ENCODE results near the gene KRTAP20-2. TPM values are rescaled to one million over a fixed set of nuclear protein-coding genes. Genes with fewer than 3 reads are reported as not detected.

KRTAP20-2 gene
- polyA plus RNA-seq, 1 experiment = not detected

DNA sequence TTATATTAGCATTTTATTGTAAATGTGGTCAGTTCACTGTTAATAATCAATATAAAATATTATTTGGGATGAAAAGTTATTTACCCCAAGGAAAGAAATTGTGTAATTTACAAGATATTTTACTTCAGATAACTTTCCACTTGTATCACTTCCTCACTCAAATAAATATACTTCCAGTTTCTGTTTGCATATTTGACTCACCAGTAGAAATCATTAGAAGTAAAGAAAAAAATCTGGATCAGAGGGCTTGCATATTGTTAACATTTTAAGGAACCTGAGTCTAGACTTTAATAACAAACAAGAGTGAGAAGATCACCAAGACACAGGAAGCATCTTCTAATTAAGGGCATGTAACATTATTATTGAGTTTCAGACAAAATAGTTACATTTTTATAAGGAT lies 14.9 kb upstream of the KRTAP20-2 start:
- TF ChIP-seq, protein P1, sequence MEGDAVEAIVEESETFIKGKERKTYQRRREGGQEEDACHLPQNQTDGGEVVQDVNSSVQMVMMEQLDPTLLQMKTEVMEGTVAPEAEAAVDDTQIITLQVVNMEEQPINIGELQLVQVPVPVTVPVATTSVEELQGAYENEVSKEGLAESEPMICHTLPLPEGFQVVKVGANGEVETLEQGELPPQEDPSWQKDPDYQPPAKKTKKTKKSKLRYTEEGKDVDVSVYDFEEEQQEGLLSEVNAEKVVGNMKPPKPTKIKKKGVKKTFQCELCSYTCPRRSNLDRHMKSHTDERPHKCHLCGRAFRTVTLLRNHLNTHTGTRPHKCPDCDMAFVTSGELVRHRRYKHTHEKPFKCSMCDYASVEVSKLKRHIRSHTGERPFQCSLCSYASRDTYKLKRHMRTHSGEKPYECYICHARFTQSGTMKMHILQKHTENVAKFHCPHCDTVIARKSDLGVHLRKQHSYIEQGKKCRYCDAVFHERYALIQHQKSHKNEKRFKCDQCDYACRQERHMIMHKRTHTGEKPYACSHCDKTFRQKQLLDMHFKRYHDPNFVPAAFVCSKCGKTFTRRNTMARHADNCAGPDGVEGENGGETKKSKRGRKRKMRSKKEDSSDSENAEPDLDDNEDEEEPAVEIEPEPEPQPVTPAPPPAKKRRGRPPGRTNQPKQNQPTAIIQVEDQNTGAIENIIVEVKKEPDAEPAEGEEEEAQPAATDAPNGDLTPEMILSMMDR (IDR thresholded peaks at IDR 0.05; ENCODE audit: low read depth, low read length) = no peak
- ChIA-PET POLR2A (no interaction called here), CTCF (no interaction called here)
- Histone ChIP-seq H3K4me3 (ENCODE audit: low read depth, low read length) (no peak overlapping the region), H3K9me3 (ENCODE audit: control insufficient read depth, insufficient read depth, low read length) (peaks cover 26% of the 10 kb centered on the region), H3K27me3 (ENCODE audit: control insufficient read depth, insufficient read depth, low read length) (no peaks in the 10 kb centered on the region), H3K27ac (ENCODE audit: low read depth, low read length) (no peak overlapping the region)
- no peak for DNase-seq (ENCODE audit: low read depth, low spot score)

DNA sequence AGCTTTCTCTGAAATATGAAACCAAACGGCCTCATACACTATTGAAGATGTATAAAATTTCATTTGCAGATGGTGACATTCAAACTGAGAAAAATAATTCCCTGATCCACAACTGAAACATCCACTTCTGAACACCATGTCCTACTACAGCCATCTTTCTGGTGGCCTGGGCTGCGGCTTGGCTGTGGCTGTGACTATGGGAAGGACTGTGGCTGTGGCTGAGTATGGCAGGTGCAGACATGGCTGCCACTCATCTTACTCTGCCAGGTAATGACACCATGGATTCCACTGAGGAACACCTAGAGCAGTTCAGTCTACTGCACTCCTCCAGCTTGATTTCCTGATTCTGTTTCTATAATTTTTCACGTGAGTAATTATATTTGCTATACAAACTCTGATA lies 14.5 kb upstream of the KRTAP20-2 start, which contains the start of gene KRTAP20-4:
Gene KRTAP20-4, plus strand, starts transcription at position 106 of the 400 bp plus-strand sequence.
- H3K27ac ChIP-seq (ENCODE audit: low read depth, low read length) = no peak within 1 kb of the TSS
- ChIA-PET POLR2A (no interaction called here), CTCF (no interaction called here)
- H3K9me3 ChIP-seq (ENCODE audit: control insufficient read depth, insufficient read depth, low read length) = peaks cover 30% of the 10 kb centered on the region
- TF ChIP-seq, protein P1 (IDR thresholded peaks at IDR 0.05; ENCODE audit: low read depth, low read length) = no peak
- H3K4me3 ChIP-seq (ENCODE audit: low read depth, low read length) = no peak within 1 kb of the TSS
- no peaks in the 10 kb centered on the region for H3K27me3 ChIP-seq (ENCODE audit: control insufficient read depth, insufficient read depth, low read length)
- no peak for DNase-seq (ENCODE audit: low read depth, low spot score)

- ChIA-PET CTCF (no interaction called here), POLR2A (no interaction called here)
- Histone ChIP-seq H3K9me3 (ENCODE audit: control insufficient read depth, insufficient read depth, low read length) (peaks cover 37% of the 10 kb centered on the region), H3K4me3 (ENCODE audit: low read depth, low read length) (no peak overlapping the region), H3K27me3 (ENCODE audit: control insufficient read depth, insufficient read depth, low read length) (no peaks in the 10 kb centered on the region), H3K27ac (ENCODE audit: low read depth, low read length) (no peak overlapping the region)
- TF ChIP-seq, protein P1 (IDR thresholded peaks at IDR 0.05; ENCODE audit: low read depth, low read length) = no peak
- no peak for DNase-seq (ENCODE audit: low read depth, low spot score)
Measured at GRCh38 chr21:30623362-30623761, 11.6 kb upstream of the KRTAP20-2 start.

DNA sequence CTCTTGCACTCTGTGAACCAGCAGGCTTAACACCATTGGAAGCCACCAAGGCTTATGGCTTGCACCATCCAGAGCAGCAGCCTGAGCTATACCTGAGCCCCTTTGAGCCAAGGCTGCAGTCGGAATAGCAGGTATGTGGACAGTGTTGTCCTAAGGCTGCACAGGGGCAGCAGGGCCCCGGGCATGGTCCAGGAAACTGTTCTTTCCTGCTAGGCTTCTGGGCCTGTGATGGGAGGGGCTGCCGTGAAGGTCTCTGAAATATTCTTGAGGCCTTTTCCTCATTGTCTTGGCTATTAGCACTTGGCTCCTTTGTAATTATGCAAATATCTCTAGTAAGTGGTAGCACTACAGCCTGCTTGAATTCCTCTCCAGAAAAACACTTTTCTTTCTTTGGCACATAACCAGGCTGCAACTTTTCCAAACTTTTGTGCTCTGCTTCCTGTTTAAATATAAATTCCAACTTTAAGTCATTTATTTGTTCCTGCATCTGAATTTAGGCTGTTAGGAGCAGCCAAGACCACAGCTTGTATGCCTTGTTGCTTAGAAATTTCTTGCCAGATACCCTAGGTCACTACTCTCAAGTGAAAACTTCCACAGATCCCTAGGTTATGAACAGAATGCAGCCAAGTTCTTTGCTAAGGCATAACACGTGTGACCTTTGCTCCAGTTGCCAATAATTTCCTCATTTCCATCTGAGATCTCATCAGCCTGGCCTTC lies 9.4 kb upstream of the KRTAP20-2 start:
- TF ChIP-seq, protein P1 (IDR thresholded peaks at IDR 0.05; ENCODE audit: low read depth, low read length) = no peak
- POLR2A ChIA-PET = no interaction called here

DNA sequence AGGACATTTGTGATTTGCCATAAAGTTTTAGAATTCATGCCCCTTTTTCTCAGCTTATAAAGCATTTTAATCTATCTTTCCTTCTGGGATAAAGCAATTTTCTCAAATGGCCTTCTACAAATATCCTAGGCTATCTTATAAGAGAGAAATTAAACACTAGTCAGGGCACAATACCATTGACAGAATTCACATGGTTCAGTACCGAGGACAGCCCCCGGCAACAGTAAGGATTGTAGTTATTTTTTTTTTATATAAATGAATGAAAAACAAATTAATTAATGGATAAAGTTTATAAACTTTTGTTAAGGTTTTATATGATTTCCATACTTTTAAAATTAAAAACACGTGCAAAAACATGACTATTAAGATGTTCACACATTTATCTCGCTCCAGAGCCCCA lies 6.9 kb upstream of the KRTAP20-2 start:
- no peak overlapping the region for H3K4me3 ChIP-seq (ENCODE audit: low read depth, low read length)
- TF ChIP-seq, protein P1 (IDR thresholded peaks at IDR 0.05; ENCODE audit: low read depth, low read length) = no peak
- peaks cover 34% of the 10 kb centered on the region for H3K9me3 ChIP-seq (ENCODE audit: control insufficient read depth, insufficient read depth, low read length)
- POLR2A ChIA-PET = no interaction called here
- CTCF ChIA-PET = no interaction called here
- no peaks in the 10 kb centered on the region for H3K27me3 ChIP-seq (ENCODE audit: control insufficient read depth, insufficient read depth, low read length)
- no peak overlapping the region for H3K27ac ChIP-seq (ENCODE audit: low read depth, low read length)
- DNase-seq (ENCODE audit: low read depth, low spot score) = no peak

More for the DNA sequence above, 9.4 kb upstream of the KRTAP20-2 start:
- H3K4me3 ChIP-seq (ENCODE audit: low read depth, low read length) = no peak overlapping the region
- H3K27me3 ChIP-seq (ENCODE audit: control insufficient read depth, insufficient read depth, low read length) = no peaks in the 10 kb centered on the region
- no peak overlapping the region for H3K27ac ChIP-seq (ENCODE audit: low read depth, low read length)
- CTCF ChIA-PET = no interaction called here
- H3K9me3 ChIP-seq (ENCODE audit: control insufficient read depth, insufficient read depth, low read length) = peaks cover 39% of the 10 kb centered on the region
- DNase-seq (ENCODE audit: low read depth, low spot score) = no peak

All from AG04450 (cell line).